ENCODE data around the gene AGRN.

Gene AGRN

DNA sequence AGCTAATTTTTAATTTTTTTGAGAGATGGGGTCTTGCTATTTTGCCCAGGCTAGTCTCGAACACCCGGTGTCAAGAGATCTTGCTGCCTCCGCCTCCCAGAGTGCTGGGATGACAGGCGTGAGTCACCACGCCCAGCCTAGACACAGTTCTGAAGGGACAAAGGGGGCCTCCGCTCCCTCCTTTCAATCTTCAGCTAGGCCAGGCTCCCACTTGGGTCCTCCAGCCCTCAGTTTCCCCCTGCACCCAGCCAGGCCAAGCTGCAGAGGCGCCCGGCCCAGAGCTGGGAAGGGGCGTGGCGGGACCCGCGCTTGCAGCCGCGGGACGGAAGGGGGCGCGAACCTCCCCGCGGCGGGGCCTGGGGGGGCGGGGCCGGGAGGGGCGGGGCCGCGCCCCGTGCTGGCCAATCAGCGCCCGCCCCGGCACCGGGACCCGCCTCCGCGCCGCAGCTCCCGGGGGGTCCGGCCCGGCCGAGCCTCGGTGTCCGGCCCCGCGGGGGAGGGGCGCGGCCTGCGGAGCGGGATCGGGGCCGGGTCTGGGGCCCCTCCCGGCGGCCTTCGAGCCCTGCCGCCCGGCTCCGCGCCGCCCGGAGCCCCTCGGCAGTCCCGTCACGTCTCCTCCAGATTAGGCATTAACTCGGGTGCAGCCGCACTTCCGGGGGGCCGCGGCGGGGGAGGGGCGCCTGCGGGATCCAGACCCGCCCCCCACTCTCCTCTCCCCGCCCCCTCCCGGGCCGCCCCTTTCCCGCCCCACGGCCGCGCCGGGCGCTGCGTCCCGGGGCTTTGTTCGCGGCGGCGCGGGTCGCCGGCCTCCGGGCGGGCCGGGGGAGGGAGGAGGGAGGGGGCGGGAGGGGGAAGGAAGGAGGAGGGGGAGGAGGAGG, 559 bp upstream of the AGRN start:
- DNase-seq (ENCODE audit: low read depth, low spot score), result no peak
- TF ChIP-seq, protein P1, sequence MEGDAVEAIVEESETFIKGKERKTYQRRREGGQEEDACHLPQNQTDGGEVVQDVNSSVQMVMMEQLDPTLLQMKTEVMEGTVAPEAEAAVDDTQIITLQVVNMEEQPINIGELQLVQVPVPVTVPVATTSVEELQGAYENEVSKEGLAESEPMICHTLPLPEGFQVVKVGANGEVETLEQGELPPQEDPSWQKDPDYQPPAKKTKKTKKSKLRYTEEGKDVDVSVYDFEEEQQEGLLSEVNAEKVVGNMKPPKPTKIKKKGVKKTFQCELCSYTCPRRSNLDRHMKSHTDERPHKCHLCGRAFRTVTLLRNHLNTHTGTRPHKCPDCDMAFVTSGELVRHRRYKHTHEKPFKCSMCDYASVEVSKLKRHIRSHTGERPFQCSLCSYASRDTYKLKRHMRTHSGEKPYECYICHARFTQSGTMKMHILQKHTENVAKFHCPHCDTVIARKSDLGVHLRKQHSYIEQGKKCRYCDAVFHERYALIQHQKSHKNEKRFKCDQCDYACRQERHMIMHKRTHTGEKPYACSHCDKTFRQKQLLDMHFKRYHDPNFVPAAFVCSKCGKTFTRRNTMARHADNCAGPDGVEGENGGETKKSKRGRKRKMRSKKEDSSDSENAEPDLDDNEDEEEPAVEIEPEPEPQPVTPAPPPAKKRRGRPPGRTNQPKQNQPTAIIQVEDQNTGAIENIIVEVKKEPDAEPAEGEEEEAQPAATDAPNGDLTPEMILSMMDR (IDR thresholded peaks at IDR 0.05; ENCODE audit: insufficient read depth, low read length, missing control alignments), result peak; percentile 74
- ChIA-PET CTCF (interaction anchor here (0.9 to 7.7 kb wide), 12 partner anchors 9 to 98 kb away, joined by 3 to 111 read pairs (median 4); no protein-coding TSS in a partner anchor), POLR2A (interaction anchor here (1.1 to 1.4 kb wide), 2 partner anchors 13 to 14 kb away, joined by 3 read pairs; no protein-coding TSS in a partner anchor)
- H3K4me3 ChIP-seq (ENCODE audit: low read depth, low read length), result peak overlapping the region; percentile 59

DNA sequence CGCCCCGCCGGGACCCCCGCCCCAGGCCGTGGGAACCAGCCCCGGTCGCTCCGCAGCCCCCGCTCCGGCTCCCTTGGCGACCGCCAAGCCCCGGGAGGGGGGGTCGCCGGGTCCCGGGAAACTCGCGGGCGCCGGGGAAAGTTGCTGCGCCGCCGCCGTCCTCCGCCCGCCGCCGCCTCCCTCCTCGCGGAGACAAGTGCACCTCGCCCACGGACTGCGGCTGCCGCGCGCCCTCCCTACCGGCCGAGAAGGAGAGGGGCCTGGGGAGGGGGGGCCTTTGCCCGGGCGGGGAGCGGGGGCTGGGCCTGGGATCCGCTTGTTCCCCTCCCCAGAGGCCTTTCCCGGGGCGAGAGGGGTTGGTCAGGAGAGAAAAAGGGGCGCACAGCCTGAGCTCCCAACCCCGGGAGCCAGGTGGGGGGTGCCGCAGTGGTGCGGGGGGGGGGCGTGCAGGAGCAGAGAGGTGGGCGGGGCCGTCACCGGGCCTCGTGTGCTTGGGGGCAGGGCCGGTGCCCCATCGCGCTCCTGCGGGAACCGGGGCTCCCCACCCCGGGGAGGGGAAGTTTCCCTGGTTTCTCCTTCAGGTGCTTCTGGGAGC, 592 bp downstream of the AGRN start:
- TF ChIP-seq, protein P1 (IDR thresholded peaks at IDR 0.05; ENCODE audit: insufficient read depth, low read length, missing control alignments), result no peak
- peak overlapping the region; percentile 68 for H3K4me3 ChIP-seq (ENCODE audit: low read depth, low read length)
- POLR2A ChIA-PET, result interaction anchor here (0.6 to 1.4 kb wide), 2 partner anchors 12 to 324 kb away, joined by 3 read pairs; no protein-coding TSS in a partner anchor
- CTCF ChIA-PET, result interaction anchor here (1.0 to 4.8 kb wide), 3 partner anchors 12 to 20 kb away, joined by 3 to 17 read pairs (median 4); no protein-coding TSS in a partner anchor
- no peak for DNase-seq (ENCODE audit: low read depth, low spot score)

DNA sequence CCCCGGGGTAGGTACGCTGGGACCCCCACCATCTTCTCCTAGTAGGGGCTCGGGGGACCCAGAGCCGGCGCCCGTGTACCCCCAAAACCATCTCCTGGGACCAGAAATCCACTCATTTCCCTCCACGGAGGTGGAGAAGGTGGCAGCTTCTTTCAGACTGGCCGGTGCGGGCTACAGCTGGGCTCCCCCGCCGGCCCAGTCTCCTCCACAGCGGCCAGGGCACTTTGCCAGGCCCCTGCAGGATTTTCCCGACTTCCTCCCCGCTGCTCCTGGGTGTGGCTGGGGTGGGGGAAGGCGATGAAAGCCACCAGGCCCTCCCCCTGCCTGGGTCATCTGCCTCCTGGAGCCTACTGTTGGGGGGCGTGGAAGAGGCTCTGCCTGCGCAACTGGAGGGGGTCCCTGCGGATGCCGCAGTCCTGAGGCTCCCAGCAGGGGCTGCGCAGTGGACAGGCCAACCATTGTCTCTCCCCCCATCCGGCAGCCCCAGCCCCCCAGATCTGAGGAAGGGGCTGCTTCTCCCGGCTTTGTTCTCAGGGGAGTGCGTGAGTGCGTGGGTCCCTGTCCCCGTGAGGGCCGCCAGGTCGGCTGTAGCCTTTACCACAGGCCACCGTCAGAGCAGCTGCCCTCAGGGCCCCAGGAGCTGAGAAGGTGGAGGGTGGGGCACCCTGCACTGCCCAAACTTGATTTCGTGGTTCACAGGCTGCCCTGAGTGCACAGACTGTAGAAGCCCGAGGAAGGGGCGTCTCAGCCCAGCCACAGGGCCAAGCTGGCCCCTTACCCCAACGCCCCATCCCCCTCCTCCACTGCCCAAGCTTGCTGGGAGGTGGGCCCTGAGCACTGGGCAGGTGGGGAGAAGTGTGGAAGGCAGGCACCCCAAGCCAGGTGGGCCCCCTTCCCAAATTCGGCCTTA, 1.3 kb downstream of the AGRN start:
- no peak for DNase-seq (ENCODE audit: low read depth, low spot score)
- CTCF ChIA-PET, result interaction anchor here (1.0 to 4.8 kb wide), 5 partner anchors 11 to 37 kb away, joined by 3 to 20 read pairs (median 6); partner anchors contain the start of gene HES4
- TF ChIP-seq, protein P1 (IDR thresholded peaks at IDR 0.05; ENCODE audit: insufficient read depth, low read length, missing control alignments), result no peak
- peak overlapping the region; percentile 68 for H3K4me3 ChIP-seq (ENCODE audit: low read depth, low read length)
- POLR2A ChIA-PET, result no interaction called here

DNA sequence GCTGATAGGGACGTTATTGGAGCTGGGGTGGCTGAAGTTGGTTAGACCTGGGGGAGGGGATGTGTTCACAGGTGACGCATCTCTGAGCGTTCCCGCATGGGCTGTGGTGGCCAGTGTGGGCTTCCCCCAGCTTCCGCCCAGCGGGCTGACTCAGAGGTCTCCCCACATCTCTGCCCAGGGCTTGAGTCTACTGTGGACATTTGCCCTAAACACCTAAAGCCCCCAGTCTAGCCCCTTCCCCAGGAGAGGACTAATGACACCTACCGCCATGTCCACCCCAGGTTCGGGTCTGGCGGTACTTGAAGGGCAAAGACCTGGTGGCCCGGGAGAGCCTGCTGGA, 2.0 kb downstream of the AGRN start:
- H3K4me3 ChIP-seq (ENCODE audit: low read depth, low read length), result peak overlapping the region; percentile 3; the same call in 1 of the 2 replicates
- TF ChIP-seq, protein P1 (IDR thresholded peaks at IDR 0.05; ENCODE audit: insufficient read depth, low read length, missing control alignments), result no peak
- DNase-seq (ENCODE audit: low read depth, low spot score), result no peak
- ChIA-PET POLR2A (no interaction called here), CTCF (interaction anchor here (1.3 to 4.8 kb wide), 3 partner anchors 10 to 38 kb away, joined by 6 to 20 read pairs (median 17); partner anchors contain the start of gene HES4)

DNA sequence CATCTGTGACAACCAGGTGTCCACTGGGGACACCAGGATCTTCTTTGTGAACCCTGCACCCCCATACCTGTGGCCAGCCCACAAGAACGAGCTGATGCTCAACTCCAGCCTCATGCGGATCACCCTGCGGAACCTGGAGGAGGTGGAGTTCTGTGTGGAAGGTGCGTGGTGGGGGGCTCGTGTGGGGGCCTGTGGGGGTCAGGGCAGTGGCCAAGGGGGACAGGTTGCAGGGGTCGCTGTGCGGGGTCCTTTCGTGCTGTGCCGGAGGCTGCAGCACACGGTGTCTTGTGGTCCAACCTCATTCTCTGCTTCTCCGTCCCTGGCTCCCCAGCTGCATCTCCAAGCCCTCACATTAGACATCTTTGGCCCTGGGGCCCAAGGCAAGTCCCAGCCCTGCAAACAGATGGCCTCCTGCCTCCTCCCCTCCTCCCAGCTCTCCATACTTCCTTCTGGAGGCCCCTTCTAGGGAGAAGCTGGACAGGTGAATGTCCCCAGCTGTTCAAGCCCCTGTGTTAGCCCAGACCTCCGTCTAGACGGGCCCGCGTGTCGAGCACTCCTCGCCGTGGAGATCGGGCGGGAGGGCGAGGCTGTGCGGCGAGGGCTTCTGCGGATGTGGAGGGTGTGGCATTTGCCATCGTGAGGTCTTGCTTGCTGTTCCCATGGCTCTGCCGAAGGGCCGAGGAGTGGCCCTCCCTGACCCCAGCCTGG, 2.5 kb downstream of the AGRN start:
- ChIA-PET CTCF (interaction anchor here (1.3 to 4.8 kb wide), 3 partner anchors 10 to 38 kb away, joined by 6 to 20 read pairs (median 17); partner anchors contain the start of gene HES4), POLR2A (no interaction called here)
- no peak for DNase-seq (ENCODE audit: low read depth, low spot score)
- no peak overlapping the region; the same call in 1 of the 2 replicates for H3K4me3 ChIP-seq (ENCODE audit: low read depth, low read length)
- TF ChIP-seq, protein P1 (IDR thresholded peaks at IDR 0.05; ENCODE audit: insufficient read depth, low read length, missing control alignments), result no peak
